ENCODE data around the gene SNCAIP. TPM values are rescaled to one million over a fixed set of nuclear protein-coding genes. Genes with fewer than 3 reads are reported as not detected.

Gene SNCAIP
- total and polyA plus RNA-seq, 9 of the 15 experiments (the other 6 are each of a cell fraction or from before 2014, with no cell fraction given): 0.04 TPM; not detected in 8

DNA sequence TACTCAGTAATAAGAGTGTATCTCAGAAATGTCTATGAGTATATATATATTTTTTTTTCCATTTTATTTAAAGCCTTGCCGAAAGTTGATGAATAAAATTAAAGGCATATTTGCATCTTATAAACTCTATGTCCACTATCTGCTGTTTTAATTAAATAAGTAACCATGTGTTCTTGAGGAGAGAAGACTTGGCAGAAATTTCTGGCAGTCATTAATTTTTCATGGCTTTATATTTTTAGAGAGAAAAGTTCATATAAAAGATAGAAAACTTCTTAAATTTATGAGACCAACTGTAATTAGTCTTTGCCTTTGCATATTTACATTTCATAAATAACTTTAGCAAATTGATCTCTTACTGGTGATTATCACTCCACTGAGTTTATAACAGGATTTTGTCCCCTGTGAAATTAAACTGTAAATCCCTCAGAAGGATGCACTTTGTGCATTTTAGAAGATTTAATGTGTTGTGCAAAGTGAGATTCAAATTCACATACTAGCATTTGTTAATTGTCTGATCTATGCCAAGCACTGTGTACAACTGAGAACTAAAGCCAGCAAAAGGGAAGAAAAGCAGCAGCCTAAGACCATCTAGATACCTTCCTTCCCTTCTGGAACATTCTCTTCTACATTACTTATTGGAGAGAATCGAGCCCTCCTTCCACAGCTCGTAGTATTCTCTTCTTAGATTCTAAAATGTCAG is 108.7 kb downstream of the SNCAIP start:
- TF ChIP-seq POLR2A (conservative IDR thresholded peaks at IDR 0.05): no peak
- POLR2A ChIA-PET: no interaction called here
- intact Hi-C loops (cut with micrococcal nuclease): no loop called here
- Histone ChIP-seq H3K36me3 (ENCODE audit: control insufficient read depth, insufficient read depth, low read length) (no peaks in the 10 kb centered on the region), H3K9ac (ENCODE audit: insufficient read depth in 1 of 2, low read depth in 2 of 2, low read length in 2 of 2) (no peak overlapping the region), H3K4me3 (no peak overlapping the region), H4K20me1 (replicated peaks; ENCODE audit: control insufficient read depth, insufficient read depth, low read length) (no peaks in the 10 kb centered on the region), H3K4me2 (ENCODE audit: insufficient read depth, low read length) (no peak overlapping the region), H3K27me3 (ENCODE audit: control insufficient read depth in 2 of 2, insufficient read depth in 2 of 2, low read length in 2 of 2) (peaks cover 0 to 7% of the 10 kb centered on the region in 2 experiments; a peak in 1 of 5 replicates), H3K79me2 (ENCODE audit: control insufficient read depth, insufficient read depth, low read length) (no peaks in the 10 kb centered on the region), H2AFZ (ENCODE audit: low read depth, low read length) (no peak overlapping the region), H3K4me1 (replicated peaks in 1 of 2; ENCODE audit: control insufficient read depth in 2 of 2, insufficient read depth in 2 of 2, low read length in 2 of 2) (no peaks in the 10 kb centered on the region), H3K9me1 (ENCODE audit: control insufficient read depth, insufficient read depth, low read length) (no peaks in the 10 kb centered on the region), H3K9me3 (replicated peaks; ENCODE audit: control insufficient read depth, insufficient read depth, low read depth, low read length) (no peaks in the 10 kb centered on the region), H3K27ac (ENCODE audit: extremely low read depth, low read depth, low read length) (no peak overlapping the region)
- DNase-seq (ENCODE audit: extremely low read depth in 1 of 4, low spot score in 3 of 4): no peak
- CTCF ChIA-PET (ENCODE audit: low intra/inter-chr PET ratio): no interaction called here
- 0% methylated on average over 3 of the region's 3 CpGs for WGBS (ENCODE audit: insufficient coverage, low coverage, missing lambda C conversion rate)
- no peak for ATAC-seq
- in situ Hi-C loops (cut with MboI): no loop called here
- no peak for FAIRE-seq
- BruUV-seq (replicated peaks): no TSS peak

DNA sequence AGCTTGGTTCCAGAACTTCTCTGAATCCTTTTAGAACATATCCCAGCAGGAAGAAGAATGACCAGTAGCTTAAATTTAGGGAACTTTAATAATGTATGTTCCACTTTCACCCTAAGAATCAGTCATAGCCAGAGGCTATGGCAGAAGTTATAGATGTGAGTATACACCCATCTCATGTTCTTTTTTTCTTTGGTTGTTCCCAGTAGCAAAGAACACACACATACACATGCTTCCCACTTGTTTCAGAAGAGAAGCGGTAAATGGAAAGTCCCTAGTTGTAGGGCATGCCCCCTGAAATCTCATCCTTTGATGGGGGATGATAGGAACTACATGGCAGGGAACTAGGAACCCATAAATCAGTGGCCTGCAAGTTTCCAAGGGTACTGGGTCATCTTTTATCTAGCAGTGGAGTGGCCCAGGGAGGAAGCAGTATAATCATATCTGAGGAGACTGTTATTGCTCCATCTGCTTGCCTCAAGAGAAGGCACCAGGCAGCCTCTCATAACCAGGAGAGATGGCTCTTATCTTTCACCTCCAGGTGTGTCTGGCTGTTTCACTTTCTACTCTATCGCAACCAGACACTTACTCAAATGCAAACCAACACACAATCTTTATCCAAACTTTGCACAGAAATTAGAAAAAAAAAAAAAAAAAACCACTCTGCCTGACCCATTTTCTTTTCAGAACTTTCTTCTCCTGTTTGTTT is 109.5 kb downstream of the SNCAIP start:
- H3K9me3 ChIP-seq (replicated peaks; ENCODE audit: control insufficient read depth, insufficient read depth, low read depth, low read length): no peaks in the 10 kb centered on the region
- POLR2A ChIA-PET: no interaction called here
- H3K9me1 ChIP-seq (ENCODE audit: control insufficient read depth, insufficient read depth, low read length): no peaks in the 10 kb centered on the region
- no peaks in the 10 kb centered on the region for H3K79me2 ChIP-seq (ENCODE audit: control insufficient read depth, insufficient read depth, low read length)
- no peaks in the 10 kb centered on the region for H3K36me3 ChIP-seq (ENCODE audit: control insufficient read depth, insufficient read depth, low read length)
- no peak overlapping the region for H3K27ac ChIP-seq (ENCODE audit: extremely low read depth, low read depth, low read length)
- BruUV-seq (replicated peaks): no TSS peak
- WGBS (ENCODE audit: insufficient coverage, low coverage, missing lambda C conversion rate): 5% methylated on average over 2 of the region's 2 CpGs
- H2AFZ ChIP-seq (ENCODE audit: low read depth, low read length): no peak overlapping the region
- no peak overlapping the region for H3K4me2 ChIP-seq (ENCODE audit: insufficient read depth, low read length)
- DNase-seq (ENCODE audit: extremely low read depth in 1 of 4, low spot score in 3 of 4) (peak; percentile 13 to 54 (median 24)), FAIRE-seq (no peak), ATAC-seq (peak; percentile 82)
- in situ Hi-C loops (cut with MboI) (no loop called here), intact Hi-C loops (cut with micrococcal nuclease) (no loop called here)
- no peak overlapping the region for H3K4me3 ChIP-seq
- CTCF ChIA-PET (ENCODE audit: low intra/inter-chr PET ratio): no interaction called here
- no peak overlapping the region for H3K9ac ChIP-seq (ENCODE audit: insufficient read depth in 1 of 2, low read depth in 2 of 2, low read length in 2 of 2)
- no peaks in the 10 kb centered on the region for H4K20me1 ChIP-seq (replicated peaks; ENCODE audit: control insufficient read depth, insufficient read depth, low read length)
- no peaks in the 10 kb centered on the region for H3K4me1 ChIP-seq (replicated peaks in 1 of 2; ENCODE audit: control insufficient read depth in 2 of 2, insufficient read depth in 2 of 2, low read length in 2 of 2)
- peaks cover 0 to 7% of the 10 kb centered on the region in 2 experiments; a peak in 1 of 5 replicates for H3K27me3 ChIP-seq (ENCODE audit: control insufficient read depth in 2 of 2, insufficient read depth in 2 of 2, low read length in 2 of 2)
- TF ChIP-seq CC2D1A (IDR thresholded peaks at IDR 0.05): peak; percentile 34; the same call in 1 of the 2 replicates
- TF ChIP-seq ARID1B (IDR thresholded peaks at IDR 0.05): peak; percentile 83
- TF ChIP-seq ZNF324 (CRISPR knock-in tag; IDR thresholded peaks at IDR 0.05): no peak
- TF ChIP-seq, protein P1, sequence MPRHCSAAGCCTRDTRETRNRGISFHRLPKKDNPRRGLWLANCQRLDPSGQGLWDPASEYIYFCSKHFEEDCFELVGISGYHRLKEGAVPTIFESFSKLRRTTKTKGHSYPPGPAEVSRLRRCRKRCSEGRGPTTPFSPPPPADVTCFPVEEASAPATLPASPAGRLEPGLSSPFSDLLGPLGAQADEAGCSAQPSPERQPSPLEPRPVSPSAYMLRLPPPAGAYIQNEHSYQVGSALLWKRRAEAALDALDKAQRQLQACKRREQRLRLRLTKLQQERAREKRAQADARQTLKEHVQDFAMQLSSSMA (CRISPR knock-in tag; IDR thresholded peaks at IDR 0.05): no peak
- TF ChIP-seq U2AF1 (optimal IDR thresholded peaks at IDR 0.05; ENCODE audit: low read depth, low read length): no peak
- TF ChIP-seq, protein P2, sequence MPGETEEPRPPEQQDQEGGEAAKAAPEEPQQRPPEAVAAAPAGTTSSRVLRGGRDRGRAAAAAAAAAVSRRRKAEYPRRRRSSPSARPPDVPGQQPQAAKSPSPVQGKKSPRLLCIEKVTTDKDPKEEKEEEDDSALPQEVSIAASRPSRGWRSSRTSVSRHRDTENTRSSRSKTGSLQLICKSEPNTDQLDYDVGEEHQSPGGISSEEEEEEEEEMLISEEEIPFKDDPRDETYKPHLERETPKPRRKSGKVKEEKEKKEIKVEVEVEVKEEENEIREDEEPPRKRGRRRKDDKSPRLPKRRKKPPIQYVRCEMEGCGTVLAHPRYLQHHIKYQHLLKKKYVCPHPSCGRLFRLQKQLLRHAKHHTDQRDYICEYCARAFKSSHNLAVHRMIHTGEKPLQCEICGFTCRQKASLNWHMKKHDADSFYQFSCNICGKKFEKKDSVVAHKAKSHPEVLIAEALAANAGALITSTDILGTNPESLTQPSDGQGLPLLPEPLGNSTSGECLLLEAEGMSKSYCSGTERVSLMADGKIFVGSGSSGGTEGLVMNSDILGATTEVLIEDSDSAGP (CRISPR knock-in tag; IDR thresholded peaks at IDR 0.05): no peak
- peak; percentile 64; the same call in 1 of the 2 replicates for TF ChIP-seq CTBP1 (IDR thresholded peaks at IDR 0.05; ENCODE audit: borderline replicate concordance)
- TF ChIP-seq ETS2 (tag; IDR thresholded peaks at IDR 0.05; ENCODE audit: borderline replicate concordance, poor library complexity, severe bottlenecking): no peak
